B cell (primary cell): ENCODE data around the gene SEPTIN14. TPM values are rescaled to one million over a fixed set of nuclear protein-coding genes. Genes with fewer than 3 reads are reported as not detected.

Experiments used
- ATAC-seq: fragments of 200-7000 bp; cut with Tn5 transposase; one replicate; pipeline ENCODE4 v1.10.0; 2021; ENCODE audit warnings: low read depth, mild to moderate bottlenecking, moderate number of reproducible peaks, moderate library complexity
- CTCF ChIA-PET: fragments of 350-600 bp; sonication (Branson Sonifier 250); formaldehyde crosslinking; loops from one replicate; lab custom pipeline; 2021; ENCODE audit warnings: antibody characterized with exemption, inconsistent platforms; lab: Charles Lee
- POLR2A ChIA-PET: fragments of 350-600 bp; sonication (Branson Sonifier 250); formaldehyde crosslinking; loops from one replicate; lab custom pipeline; 2021; ENCODE audit warnings: antibody characterized with exemption; lab: Charles Lee
- DNase-seq: peaks from one replicate; pipeline ENCODE4 v3.0.0; 2013
- H2AFZ ChIP-seq: 2 replicates; pipeline ENCODE4 v1.6.1; 2012; ENCODE audit warnings: mild to moderate bottlenecking, low read depth, low read length; ENCODE audit not compliant: insufficient read depth, poor library complexity, severe bottlenecking
- H3K27ac ChIP-seq, 2 donors: 1 replicate in 1 of 2; 2 replicates in 1 of 2; pipeline ENCODE4 v1.5.1; 2012 to 2013; ENCODE audit warnings: low read length in 2 of 2, mild to moderate bottlenecking in 2 of 2, moderate library complexity in 1 of 2
- H3K27me3 ChIP-seq, 4 experiments: fragments of 200-600 bp in 1 of 4; sonication (generic) in 1 of 4; replicated peaks in 1 of 4; 1 replicate in 2 of 4; 2 replicates in 2 of 4; pipeline versions ENCODE4 v1.6.1 to v1.7.0; 2013 to 2016; ENCODE audit warnings: low read length in 3 of 4, mild to moderate bottlenecking in 2 of 4, mixed read lengths in 1 of 4, moderate library complexity in 1 of 4; ENCODE audit not compliant: insufficient read depth in 4 of 4, control insufficient read depth in 3 of 4; ENCODE audit errors: control extremely low read depth in 1 of 4
- H3K36me3 ChIP-seq, 2 experiments: replicated peaks in 1 of 2; 1 replicate in 1 of 2; 2 replicates in 1 of 2; pipeline versions ENCODE4 v1.6.1 to v1.7.1; 2013; ENCODE audit warnings: low read length in 1 of 2; ENCODE audit not compliant: insufficient read depth in 2 of 2, control insufficient read depth in 1 of 2; ENCODE audit errors: control extremely low read depth in 1 of 2, extremely low read depth in 1 of 2
- H3K4me1 ChIP-seq, 2 donors: fragments of 200-600 bp in 1 of 2; sonication (generic) in 1 of 2; 1 replicate in 1 of 2; 2 replicates in 1 of 2; pipeline versions ENCODE4 v1.5.1 to v1.6.1; 2013 to 2017; ENCODE audit warnings: low read length in 2 of 2; ENCODE audit not compliant: control insufficient read depth in 2 of 2, insufficient read depth in 2 of 2
- H3K4me2 ChIP-seq: replicated peaks from 2 replicates; pipeline ENCODE3; 2012; ENCODE audit warnings: mild to moderate bottlenecking, low read depth, low read length; ENCODE audit not compliant: poor library complexity, severe bottlenecking
- H3K4me3 ChIP-seq, 5 experiments: fragments of 200-600 bp in 1 of 5; sonication (generic) in 1 of 5; 1 replicate in 3 of 5; 2 replicates in 2 of 5; pipeline versions ENCODE4 v1.5.1 to v1.7.0; 2011 to 2016; ENCODE audit warnings: low read length in 4 of 5, mild to moderate bottlenecking in 4 of 5, low read depth in 2 of 5, control low read depth in 1 of 5, moderate library complexity in 1 of 5; ENCODE audit not compliant: insufficient read depth in 1 of 5; ENCODE audit errors: control extremely low read depth in 1 of 5, extremely low read depth in 1 of 5
- H3K79me2 ChIP-seq: fragments of 200-600 bp; sonication (generic); one replicate; pipeline ENCODE4 v1.6.0; 2016; ENCODE audit warnings: low read length; ENCODE audit not compliant: control insufficient read depth, insufficient read depth
- H3K9ac ChIP-seq: fragments of 200-600 bp; sonication (generic); 2 replicates; pipeline ENCODE4 v1.6.1; 2017; ENCODE audit warnings: mild to moderate bottlenecking, low read length, moderate library complexity
- H3K9me3 ChIP-seq, 3 donors: one replicate each; pipeline versions ENCODE4 v1.6.1 to v1.7.1; 2013; ENCODE audit warnings: low read length in 2 of 3; ENCODE audit not compliant: control insufficient read depth in 2 of 3, insufficient read depth in 1 of 3; ENCODE audit errors: control extremely low read depth in 1 of 3
- H4K20me1 ChIP-seq: 2 replicates; pipeline ENCODE4 v1.6.0; 2012; ENCODE audit warnings: mild to moderate bottlenecking, low read length; ENCODE audit not compliant: insufficient read depth, control insufficient read depth, poor library complexity, severe bottlenecking
- H3K27ac Mint-ChIP-seq: one replicate; pipeline ENCODE4 v1.8.0; 2021; ENCODE audit warnings: mixed read lengths
- H3K27me3 Mint-ChIP-seq: one replicate; pipeline ENCODE4 v1.8.0; 2021; ENCODE audit warnings: mixed read lengths
- H3K4me1 Mint-ChIP-seq: one replicate; pipeline ENCODE4 v1.8.0; 2021; ENCODE audit warnings: mixed read lengths
- H3K4me3 Mint-ChIP-seq: one replicate; pipeline ENCODE4 v1.8.0; 2021; ENCODE audit warnings: mixed read lengths
- H3K9me3 Mint-ChIP-seq: one replicate; pipeline ENCODE4 v1.8.0; 2022; ENCODE audit warnings: mixed read lengths; ENCODE audit not compliant: insufficient read depth
- CTCF ChIP-seq: fragments of 200-600 bp; IDR thresholded peaks from one replicate; pipeline ENCODE4 v1.8.0; 2022; ENCODE audit warnings: antibody characterized with exemption, mild to moderate bottlenecking
- EZH2 ChIP-seq: IDR thresholded peaks from 2 replicates; pipeline ENCODE4 v1.6.1; 2012; ENCODE audit warnings: borderline replicate concordance, low read depth, mild to moderate bottlenecking, moderate library complexity, low read length; ENCODE audit not compliant: insufficient read depth, poor library complexity, severe bottlenecking
- WGBS: methylation state at CpG from one replicate; pipeline ENCODE4 v1.1.5; 2013; ENCODE audit warnings: missing lambda C conversion rate; ENCODE audit not compliant: insufficient coverage; 5-methylcytosine and 5-hydroxymethylcytosine counted together
- intact Hi-C: fragments of 100-400 bp; cut with micrococcal nuclease; formaldehyde crosslinking; loops from one replicate; pipeline ENCODE4 v1.10.0; 2022
- polyA plus RNA-seq: library from polyadenylated mRNA; depleted of rRNA; stranded (reverse); fragments of >200 nt; gene quantifications from 2 replicates; pipeline ENCODE4 v1.2.3, GENCODE V29; 2012
- total RNA-seq, 2 donors: library from RNA; stranded (reverse); fragments of 120-200 nt in 1 of 2; gene quantifications; 1 replicate in 1 of 2; 2 replicates in 1 of 2; pipeline versions ENCODE4 v1.2.3 to v1.2.4, GENCODE V29; 2013 to 2022

SEPTIN14 gene
- total and polyA plus RNA-seq, 2 donors (not counting 1 experiment from before 2014, with no cell fraction given) = not detected

- Histone ChIP-seq H3K27me3 (no peaks in the 10 kb centered on the region), H3K79me2 (no peaks in the 10 kb centered on the region), H3K9me3 (no peaks in the 10 kb centered on the region), H3K27ac (no peak overlapping the region), H4K20me1 (no peaks in the 10 kb centered on the region), H3K9ac (no peak overlapping the region), H2AFZ (no peak overlapping the region), H3K36me3 (no peaks in the 10 kb centered on the region), H3K4me1 (no peaks in the 10 kb centered on the region), H3K4me3 (no peak overlapping the region), H3K4me2 (no peak overlapping the region)
- POLR2A ChIA-PET = no interaction called here
- ATAC-seq (no peak), DNase-seq (no peak)
- WGBS = no CpG with 5 or more reads among the region's 4 CpGs
- H3K27ac Mint-ChIP-seq = no peak overlapping the region
- no peaks in the 10 kb centered on the region for H3K9me3 Mint-ChIP-seq
- no peak overlapping the region for H3K4me3 Mint-ChIP-seq
- CTCF ChIA-PET = no interaction called here
- intact Hi-C loops = no loop called here
- H3K4me1 Mint-ChIP-seq = no peaks in the 10 kb centered on the region
- no peaks in the 10 kb centered on the region for H3K27me3 Mint-ChIP-seq
- TF ChIP-seq CTCF = no peak
- TF ChIP-seq EZH2 = no peak
These were observed 78.4 kb downstream of the SEPTIN14 start for GRCh38 chr7:55784151-55784550.

- H3K9ac ChIP-seq = no peak overlapping the region
- no peak overlapping the region for H3K4me3 Mint-ChIP-seq
- H3K27ac Mint-ChIP-seq = no peak overlapping the region
- DNase-seq (no peak), ATAC-seq (no peak)
- H3K36me3 ChIP-seq = no peaks in the 10 kb centered on the region
- H3K9me3 Mint-ChIP-seq = no peaks in the 10 kb centered on the region
- CTCF ChIA-PET = no interaction called here
- H3K4me3 ChIP-seq = no peak overlapping the region
- H3K4me1 ChIP-seq = no peaks in the 10 kb centered on the region
- H2AFZ ChIP-seq = no peak overlapping the region
- intact Hi-C loops = no loop called here
- H3K27me3 ChIP-seq = no peaks in the 10 kb centered on the region
- no peak for TF ChIP-seq CTCF
- TF ChIP-seq EZH2 = no peak
- no peaks in the 10 kb centered on the region for H3K9me3 ChIP-seq
- POLR2A ChIA-PET = no interaction called here
- no peaks in the 10 kb centered on the region for H3K27me3 Mint-ChIP-seq
- no peak overlapping the region for H3K27ac ChIP-seq
- no peaks in the 10 kb centered on the region for H4K20me1 ChIP-seq
- no peak overlapping the region for H3K4me2 ChIP-seq
- no peaks in the 10 kb centered on the region for H3K4me1 Mint-ChIP-seq
- no peaks in the 10 kb centered on the region for H3K79me2 ChIP-seq
- 68% methylated on average over 2 of the region's 2 CpGs for WGBS
These were observed 83.9 kb downstream of the SEPTIN14 start for GRCh38 chr7:55778631-55779030.
